NCI-H748 (cell line): Measurements from ENCODE around the gene SPNS2.

Source experiments
- DNase-seq: peaks from one replicate; lab custom pipeline; 2025; ENCODE audit not compliant: unreplicated experiment; lab: John Stamatoyannopoulos, UW

SPNS2 gene

DNA sequence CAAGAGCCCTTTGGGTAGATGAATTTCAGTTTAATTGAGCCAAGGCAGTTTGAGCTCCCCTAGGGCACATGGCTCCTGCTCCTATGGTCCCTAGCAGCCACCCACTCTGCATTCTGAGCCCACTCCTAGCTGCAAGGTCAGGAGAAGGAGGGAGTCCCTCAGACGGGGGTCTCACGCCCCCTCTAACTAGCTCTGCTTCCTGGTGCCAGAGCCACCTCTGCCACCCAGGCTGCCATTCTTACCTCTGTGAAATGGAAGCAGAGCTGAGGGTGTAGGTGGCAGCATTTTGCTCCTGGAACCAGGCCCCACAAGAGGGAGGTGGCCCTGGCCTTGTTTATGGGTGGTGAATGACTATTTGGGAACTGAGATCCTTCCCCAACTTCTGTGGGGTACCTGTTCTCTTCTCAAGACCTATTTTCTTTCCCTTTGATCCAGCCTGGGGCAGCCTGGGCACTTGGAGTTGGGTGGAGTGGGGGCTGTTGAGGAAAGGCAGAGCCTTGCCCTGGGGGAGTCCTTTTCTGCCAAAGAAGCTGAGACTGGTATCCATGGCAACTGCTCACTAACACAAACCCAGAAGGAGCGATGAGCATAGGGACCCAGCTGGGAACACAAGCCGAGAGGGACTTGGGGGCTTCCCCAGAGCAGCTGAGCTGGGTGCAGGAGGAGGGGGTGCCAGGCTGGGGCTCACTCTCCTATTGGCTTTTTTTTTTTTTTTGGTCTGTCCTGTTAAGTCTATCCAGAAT is 4.8 kb downstream of the SPNS2 start:
- no peak for DNase-seq

DNA sequence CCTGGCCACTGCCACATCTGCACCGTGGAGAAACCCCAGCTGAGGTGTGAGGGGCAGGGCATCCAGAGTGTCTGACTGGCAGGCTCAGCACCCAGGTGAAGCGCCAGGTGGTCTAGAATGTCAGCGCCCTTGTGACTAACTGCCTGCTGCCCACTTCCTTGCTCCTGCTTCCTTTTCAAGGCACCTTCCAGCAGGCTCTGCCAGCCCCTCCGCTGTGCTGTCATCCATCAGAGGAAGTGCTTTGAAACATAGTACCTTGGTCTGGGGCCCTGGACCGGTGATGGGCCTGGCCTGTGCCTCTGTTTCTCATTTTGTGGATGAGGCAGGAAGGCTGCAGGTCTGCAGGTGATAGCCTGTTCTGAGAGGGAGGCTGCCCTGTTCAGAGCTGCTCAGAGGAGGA is 5.5 kb downstream of the SPNS2 start:
- DNase-seq: no peak

DNA sequence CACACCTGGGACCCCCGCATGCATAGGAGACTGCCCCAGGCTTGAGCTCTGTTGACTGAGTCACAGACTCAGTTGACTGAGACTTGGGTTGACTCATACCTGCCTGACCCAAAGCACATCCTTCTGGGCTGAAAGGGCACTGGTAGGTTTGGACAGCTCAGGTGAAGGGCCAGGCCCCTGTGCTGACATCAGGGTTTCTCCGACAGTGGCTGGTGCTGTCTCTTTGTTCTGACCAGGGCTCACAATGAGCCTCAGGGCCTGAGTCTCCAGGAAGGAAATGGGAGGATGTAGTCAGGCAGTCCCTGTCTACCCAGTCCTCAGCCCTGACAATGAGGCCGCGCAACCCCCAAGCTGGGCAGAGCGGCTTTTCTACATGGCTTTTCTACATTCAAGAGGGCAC is 6.5 kb downstream of the SPNS2 start:
- no peak for DNase-seq

DNA sequence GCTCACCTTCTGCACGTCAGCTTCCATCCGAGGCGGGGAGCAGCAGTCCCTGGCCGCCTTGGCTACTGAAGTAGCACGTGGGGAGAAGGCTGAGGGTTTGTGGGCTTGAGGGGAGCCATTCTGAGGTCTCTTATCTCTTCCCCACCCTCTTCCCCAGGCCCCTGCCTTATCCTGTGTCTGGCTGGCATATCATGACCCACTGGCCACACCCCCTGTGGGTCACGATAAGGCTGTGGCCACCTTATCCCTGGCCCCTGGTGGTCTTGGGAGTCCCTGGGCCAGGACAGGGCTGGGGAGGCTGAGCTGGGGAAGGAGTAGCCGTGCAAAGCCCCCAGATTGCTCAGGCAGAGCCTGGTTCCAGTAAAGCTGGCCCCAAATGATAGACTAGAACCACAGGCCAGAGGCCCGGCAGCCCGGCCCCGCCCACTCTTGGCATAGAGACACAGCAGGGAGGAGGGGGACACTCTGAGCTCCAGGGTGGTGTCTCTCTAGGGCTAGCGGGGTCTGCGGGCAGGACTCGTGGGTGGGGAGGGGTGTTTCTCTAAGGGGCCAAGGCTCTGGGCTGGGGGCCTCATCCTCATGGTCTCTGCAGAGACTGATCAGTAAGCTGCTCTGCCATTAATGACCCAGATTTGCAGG is 7.6 kb downstream of the SPNS2 start:
- no peak for DNase-seq

DNA sequence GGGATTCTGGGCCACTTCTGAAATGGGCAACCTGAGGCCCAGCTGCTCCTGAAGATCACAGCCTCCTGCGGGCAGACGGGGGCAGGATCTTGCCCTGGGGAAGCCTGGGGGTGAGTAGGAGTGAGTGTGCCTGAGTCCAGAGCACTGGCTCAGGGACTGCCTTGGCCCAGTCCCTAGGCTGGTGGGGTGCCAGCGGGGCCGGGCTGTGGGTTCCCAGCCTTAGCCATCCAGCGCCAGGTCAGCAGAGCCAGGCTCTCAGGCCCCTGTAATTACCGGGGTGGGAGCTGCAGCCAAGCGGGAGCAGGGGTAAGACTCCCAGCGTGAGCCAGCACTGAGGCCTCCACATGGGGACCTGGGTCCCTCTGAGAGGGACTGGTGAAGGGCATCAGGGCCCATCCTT is 8.2 kb downstream of the SPNS2 start:
- no peak for DNase-seq

DNA sequence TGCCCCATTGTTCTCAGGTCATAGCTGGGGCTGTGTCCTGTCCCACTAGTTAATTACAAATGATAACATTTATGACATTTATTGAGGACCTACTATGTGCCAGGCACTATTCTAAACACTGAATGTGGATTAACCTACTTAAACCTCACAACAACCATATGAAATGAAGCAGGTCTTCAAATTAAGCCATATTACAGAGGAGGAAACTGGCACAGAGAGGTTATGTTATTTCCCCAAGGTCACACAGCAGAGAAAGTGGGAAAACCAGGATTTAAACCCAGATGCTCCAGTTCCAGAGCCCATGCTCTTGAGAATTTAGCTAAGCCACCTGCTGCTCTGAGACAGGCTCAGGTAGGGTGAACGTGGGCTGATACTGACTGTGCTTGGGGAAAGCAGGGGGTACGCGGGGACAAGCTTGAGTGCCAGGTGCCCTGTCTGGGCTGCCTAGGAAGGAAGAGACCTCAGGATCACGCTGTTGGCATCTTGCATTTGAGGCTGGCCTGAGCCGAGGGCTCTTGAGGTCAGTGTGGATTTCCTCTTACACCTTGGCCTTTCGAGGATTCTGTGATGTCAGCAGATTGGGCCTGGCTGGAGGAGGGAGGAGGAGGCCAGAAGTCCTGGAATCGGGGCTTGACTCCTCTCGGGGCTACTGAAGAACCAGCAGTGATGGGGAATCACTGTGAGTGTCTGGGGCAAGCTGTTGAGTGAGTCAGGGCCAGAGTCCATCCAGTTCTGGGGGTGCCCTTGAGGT is 8.9 kb downstream of the SPNS2 start:
- DNase-seq: no peak

DNA sequence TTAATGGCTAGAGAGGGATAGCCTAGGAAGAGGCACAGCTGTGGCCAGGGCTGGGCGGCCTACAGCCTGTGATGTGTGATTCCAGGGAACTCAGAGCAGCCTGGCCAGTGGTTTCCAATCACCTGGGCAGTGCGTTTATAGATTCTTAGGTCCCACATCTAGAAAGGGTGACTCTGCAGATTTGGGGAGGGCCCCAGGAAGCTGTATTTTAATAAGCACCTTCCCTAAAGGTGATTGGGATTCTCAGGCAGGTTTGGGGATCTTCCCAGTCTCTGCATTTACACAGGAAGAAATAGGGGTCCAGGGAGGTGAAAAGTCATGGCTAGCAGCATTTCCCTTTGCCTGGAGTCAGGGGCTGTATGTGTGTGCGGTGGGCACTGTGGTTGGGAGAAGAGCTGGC is 9.5 kb downstream of the SPNS2 start:
- DNase-seq: no peak

DNA sequence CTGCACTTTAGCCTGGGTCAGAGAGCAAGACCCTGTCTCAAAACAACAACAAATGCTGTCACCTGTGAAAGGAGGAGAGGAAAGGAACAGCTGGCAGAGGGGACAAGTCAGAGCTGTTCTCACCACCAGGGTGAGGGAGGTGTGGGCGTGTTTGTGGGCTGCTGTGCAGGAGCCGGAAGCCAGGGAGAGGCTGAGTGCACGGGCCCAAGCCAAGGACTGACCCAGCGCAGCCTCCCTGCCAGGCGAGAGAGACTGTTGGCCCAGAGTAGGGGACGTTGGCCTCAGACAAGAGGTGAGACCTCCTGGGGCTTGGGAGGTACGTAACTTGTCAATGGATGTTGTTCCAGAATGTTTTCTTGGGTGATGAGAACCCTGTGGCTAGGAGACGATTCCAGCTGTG is 10.7 kb downstream of the SPNS2 start:
- DNase-seq: no peak

DNA sequence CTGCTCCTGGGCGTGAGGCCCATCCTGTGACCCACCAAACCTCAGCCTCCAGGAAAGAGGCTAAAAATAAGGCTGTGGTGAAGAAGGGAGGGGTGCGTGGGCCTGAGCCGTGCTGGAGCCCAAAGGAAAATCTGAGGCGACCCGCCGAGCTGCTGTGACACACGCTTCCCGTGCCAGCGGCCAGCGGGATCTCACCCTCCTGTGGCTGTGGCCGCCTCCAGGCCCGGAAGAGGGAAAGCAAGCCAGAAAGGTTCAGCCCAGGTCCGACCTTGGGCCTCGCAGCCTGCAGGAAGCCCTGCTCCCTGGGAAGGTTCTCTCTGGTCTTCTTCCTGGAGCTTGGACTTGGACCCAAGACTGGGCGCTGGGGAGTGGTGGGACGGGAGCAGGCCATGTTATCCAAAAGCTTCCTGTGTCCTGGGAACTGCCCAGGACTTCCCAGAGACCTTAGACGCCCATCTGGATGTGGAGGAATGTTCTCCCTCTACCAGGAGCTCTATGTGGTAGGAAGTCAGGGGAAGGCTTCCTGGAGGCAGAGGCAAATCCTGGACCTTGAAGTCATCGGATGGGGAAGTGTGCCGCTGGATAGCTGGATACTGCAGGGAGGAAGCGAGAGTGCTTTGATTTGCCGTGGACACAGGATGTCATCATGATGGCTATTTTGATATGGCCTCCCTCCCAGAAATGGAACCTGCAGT is 11.4 kb downstream of the SPNS2 start:
- no peak for DNase-seq

DNA sequence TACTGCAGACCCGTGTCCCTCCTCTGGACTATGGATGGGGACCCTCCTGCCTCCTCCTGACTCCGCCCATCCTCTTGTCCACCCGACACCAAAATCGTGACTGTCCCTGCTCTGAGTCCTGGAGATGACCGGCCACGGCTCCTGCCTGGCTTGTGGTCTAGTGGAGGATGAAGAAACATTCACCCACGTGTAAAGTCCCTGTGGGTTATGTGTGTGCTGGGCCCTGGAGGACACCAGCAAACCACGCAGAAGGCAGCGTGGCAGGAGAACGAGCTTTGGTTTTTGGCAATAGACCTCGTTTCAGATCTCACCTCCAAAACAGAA is 11.9 kb downstream of the SPNS2 start:
- DNase-seq: no peak

DNA sequence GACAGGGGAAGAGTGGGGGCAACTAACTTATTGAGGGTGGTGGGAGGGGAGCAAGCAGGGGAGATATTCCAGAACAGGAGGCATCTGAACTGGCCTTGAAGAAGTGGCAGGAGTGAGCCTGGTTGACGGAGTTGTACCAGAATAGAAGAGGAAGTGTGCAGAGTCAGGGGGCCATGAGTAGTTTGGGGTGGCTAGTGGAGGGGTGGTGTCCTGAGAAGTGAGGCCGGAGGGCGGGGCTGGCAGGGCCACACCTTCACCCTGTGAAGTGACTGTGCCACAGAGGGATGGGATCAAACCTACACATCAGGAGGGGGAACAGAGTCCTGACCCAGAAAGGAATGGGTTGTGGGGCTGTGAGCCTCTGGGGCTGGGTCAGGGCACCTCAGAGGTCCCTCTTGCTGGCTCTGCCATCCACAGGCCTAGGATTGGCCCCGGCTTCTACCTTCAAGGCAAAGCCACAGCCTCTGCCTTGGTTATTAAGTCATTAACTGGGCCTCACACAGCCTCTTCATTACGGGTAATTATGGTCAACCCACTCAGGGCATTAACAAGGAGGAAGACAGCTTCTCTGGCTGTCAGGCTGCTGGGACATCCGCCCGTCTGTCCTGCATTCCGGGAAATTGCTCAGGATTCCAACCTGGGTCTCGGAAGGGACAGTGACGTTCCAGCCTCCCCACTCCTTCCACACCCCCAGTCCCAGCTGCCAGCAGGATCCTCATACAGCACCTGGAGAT is 12.7 kb downstream of the SPNS2 start:
- no peak for DNase-seq

DNA sequence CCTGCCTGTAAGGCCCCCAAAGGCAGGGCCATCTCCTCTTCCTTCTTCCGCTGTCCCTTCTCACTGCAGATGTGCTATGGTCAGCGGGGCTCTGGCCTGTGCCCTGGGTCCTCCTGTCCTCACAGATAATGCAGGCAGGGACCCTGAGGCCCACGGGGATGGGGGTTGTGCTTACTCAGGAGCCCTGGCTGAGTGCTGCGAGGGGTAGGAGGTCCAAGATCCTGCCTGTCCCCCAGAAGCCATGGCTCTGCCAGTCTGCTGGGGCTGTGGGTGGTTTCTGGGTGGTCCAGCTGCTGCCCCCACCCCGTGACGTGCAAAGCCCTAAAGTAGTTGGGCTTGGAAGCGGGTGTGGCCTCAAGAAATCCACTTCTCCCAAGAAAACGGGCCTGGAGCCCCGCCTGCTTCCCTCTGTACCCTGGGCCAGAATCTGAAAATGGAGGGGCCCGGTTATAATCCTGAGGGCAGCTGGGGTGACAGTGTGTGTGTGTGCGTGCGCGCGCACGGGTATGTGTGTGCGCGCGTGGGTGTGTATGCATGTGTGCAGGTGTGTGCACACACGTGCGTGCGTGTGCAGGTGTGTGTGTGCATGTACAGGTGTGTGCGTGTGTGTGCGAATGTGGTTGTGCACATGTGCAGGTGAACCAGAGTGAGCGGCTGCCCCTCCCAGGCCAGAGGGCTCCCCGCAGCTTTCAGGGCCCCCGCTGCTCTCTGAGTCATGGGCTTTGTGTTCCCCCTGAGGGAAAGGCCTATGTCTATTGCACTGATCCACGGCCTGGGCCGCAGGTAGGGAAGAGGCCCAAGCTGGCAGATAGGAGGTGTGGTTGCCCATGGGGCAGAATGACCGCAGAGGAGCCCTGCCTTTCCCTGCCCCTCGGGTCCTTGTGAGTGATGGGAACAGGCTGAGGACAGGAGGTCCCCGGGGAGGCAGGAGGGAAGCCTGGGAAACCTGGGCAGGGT is 13.8 kb downstream of the SPNS2 start:
- no peak for DNase-seq

DNA sequence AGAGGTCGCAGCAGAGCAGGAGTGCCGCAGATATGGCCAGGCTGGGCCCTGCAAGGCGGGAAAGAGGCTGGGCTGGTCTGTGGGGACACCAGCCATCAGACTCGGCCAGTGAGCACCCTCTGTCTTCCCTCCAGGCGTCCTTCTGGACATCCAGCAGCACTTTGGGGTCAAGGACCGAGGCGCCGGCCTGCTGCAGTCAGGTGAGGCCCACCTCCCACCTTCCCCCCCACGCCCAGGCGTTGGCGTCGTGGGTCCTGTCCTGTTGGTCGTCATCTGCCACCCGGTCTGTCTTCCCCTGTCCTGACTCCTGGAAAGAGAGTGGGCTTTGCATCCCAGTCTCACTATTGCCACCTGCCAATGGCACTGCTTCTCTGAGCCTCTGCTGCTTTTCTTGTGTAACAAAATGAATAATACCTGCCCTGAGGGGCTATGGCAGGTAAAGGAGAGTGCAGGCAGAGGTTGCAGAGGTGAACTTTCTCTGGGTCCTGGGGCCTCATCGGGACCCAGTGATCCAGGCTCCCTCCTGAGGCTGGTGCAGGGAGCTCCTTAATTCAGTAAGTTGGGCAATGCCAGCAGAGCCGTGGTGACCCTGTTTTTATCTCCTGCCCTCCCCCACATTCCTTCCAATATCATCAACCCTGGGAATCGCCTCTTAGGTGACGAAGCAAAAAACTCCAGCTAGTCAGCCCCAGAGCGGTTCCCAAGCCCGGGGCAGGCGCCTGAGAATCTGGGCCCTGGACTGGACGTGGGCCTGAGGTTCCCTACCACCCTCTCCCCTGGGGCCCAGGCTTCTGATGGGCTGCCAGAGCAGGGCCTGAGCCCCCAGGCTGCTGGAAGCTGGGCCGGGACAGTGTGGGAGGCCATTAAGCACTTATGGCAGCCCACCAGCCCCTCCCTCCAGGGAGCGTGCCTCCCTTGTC is 14.7 kb downstream of the SPNS2 start:
- DNase-seq: no peak

DNA sequence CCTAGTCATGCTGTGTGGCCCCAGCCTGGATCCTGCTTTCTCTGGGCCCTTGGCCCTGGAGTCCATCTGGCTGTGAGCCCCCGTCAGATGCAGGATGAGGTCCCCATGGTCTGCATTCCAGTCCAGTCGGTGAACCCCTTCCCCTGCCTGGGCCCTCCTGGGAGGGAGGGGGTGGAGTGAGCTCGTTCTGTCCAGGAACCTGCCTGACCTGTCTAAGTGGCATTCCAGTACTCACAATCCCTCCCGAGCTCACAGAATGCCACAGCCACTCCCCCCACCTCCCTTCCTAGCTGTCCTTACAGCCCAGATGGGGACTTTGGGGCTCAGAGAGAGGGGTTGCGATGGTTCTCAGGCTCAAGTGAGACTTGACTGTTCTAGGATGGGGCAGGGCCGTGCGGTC is 15.5 kb downstream of the SPNS2 start:
- no peak for DNase-seq

DNA sequence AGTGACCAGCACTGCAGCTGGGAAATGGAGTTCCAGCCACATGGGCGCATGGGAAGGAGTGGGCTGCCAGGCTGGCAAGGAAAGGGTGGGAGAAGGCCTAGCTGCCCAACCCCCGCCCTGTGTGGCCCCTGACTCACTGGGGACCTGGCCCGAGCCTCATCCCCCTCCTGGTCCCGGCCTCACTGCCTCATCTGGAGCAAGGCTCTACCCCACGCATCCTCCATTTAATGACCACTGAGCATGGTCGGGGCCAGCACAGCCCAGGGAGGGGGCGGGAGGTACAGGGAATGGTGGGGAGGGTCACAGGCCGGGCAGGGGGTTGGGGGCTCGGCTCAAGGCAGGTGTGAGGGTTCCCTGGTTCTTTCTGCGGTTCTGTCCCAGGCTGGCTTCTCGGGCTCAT is 16.1 kb downstream of the SPNS2 start:
- no peak for DNase-seq

DNA sequence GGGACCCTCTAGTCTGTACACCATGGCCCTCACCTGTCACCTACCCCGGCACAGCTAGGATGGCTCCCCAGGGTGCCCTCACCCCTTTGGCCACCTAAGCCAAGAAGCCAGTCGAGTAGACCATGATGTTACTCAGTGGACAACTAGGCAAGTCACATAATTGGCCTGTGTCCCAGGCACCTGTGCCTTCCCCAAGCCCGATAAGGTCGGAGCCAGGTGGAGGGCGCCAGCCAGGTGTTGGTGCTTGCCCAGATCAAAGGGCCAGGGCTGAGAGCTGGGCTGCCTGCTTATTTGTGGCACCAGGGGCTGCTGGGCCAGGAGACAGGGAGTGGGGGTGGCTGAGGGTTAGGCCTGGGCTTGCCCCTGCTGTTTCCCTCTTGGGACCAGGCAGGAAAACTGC is 16.8 kb downstream of the SPNS2 start:
- DNase-seq: no peak

DNA sequence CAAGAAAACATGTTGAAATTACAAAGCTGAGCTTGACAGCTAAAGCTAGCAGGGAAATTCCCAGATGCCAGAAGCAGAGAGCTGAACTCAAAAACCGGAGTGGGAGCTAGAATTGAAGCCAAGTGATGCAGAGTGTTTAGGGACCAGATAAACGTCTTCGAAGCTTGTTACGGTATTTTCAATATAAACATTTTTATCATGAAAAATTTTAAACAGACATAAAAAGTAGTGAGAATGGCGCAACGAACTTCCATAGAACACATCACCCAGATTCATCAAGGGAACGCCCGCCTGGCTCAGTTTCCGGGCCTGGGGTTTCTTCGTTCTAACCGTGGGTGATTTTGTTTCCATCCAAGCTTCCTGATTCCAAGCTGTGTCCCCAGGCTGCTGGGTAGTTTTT is 18.1 kb downstream of the SPNS2 start:
- DNase-seq: no peak

DNA sequence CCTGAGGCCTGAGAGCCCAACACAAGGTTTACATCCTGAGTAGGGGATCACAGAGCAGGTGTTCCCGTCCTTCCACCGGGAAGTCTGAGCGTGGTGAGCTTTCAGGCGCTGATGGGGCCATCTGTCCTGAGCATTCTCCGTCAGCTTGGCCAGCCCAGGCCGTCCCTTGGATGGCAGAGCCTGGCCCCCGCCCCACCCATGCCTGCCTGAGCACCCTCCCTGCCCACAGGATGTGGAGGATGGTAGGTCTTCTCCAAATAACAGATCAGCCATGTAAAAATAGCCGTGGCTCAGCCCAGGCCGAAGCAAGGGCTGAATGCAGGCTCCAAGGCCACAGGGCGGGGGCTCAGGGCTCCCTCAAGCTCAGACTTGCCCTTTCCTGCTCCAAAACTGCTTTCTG is 20.2 kb downstream of the SPNS2 start:
- DNase-seq: no peak

DNA sequence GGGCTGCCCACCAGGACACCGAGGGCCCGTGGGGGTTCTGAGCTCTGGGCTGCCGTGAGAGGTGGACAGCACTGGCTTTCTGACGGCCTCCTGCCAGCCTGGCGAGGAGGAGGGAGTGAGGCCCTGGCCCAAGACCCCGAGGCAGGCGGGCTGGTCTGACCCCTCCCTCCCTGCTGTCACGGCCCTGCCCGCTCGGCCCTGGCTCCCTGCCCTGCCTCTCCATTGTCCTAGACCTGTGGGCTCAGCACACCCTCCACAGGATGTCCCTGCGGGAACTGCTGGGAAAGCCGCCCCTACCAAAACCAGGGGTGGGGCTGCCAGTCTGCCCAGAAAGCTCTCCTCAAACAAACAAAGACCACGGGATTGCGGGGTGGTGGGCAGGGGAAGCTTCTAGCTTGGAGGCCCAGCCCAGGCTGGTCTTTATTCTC is 20.7 kb downstream of the SPNS2 start:
- no peak for DNase-seq
